Activated CD4-positive, alpha-beta T cell treated with anti-CD3 and anti-CD28 coated beads, Interleukin-2, amount 10 ng/mL, durations not matched to agents 24 days and 14 days (primary cell): Measurements from ENCODE around the gene KCTD1. TPM values are rescaled to one million over a fixed set of nuclear protein-coding genes. Genes with fewer than 3 reads are reported as not detected.

Experiments used
- DNase-seq: peaks from one replicate; pipeline ENCODE4 v3.0.0; 2022
- H3K27ac Mint-ChIP-seq: one replicate; pipeline ENCODE4 v1.8.0; 2022; ENCODE audit warnings: mild to moderate bottlenecking, mixed read lengths
- H3K27me3 Mint-ChIP-seq: one replicate; pipeline ENCODE4 v1.8.0; 2022; ENCODE audit warnings: mixed read lengths
- H3K36me3 Mint-ChIP-seq: one replicate; pipeline ENCODE4 v1.8.0; 2022; ENCODE audit warnings: low read depth, mild to moderate bottlenecking, mixed read lengths
- H3K4me1 Mint-ChIP-seq: one replicate; pipeline ENCODE4 v1.8.0; 2021; ENCODE audit warnings: mixed read lengths
- H3K4me3 Mint-ChIP-seq: one replicate; pipeline ENCODE4 v1.8.0; 2022; ENCODE audit warnings: mild to moderate bottlenecking, moderate library complexity, mixed read lengths
- H3K9me3 Mint-ChIP-seq: one replicate; pipeline ENCODE4 v1.8.0; 2021; ENCODE audit warnings: mixed read lengths
- intact Hi-C: fragments of 100-400 bp; cut with micrococcal nuclease; formaldehyde crosslinking; loops from one replicate; pipeline ENCODE4 v1.15.1; 2023
- total RNA-seq: library from RNA; stranded (reverse); gene quantifications from 2 replicates; pipeline ENCODE4 v1.2.3, GENCODE V29; 2022

KCTD1 gene
- total RNA-seq, 1 donor from 2014 or later, result 5.0 TPM

DNA sequence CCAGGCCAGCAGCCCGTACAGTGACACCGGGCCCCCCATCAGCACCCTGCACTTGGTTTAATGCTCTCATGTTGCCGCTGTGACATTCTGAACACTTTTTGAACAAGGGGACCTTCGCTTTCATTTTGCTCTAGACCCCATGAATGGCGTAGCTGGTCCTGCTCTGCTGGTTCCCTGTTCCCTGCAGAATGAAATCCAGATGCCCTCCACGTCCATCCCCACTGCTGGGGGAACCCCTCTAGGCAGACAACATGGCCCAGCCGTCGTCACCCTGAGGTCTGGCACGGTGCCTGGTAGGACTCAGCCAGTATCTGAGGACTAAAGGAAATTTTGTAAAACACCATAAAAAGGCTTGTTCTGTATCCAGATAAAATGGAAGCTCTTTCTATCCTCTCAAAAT, 128.6 kb downstream of the KCTD1 start:
- intact Hi-C loops, result no loop called here
- Mint-ChIP-seq H3K27me3 (no peaks in the 10 kb centered on the region), H3K27ac (no peak overlapping the region), H3K4me3 (no peak overlapping the region), H3K9me3 (no peaks in the 10 kb centered on the region), H3K4me1 (no peaks in the 10 kb centered on the region), H3K36me3 (no peaks in the 10 kb centered on the region)
- DNase-seq, result no peak

DNA sequence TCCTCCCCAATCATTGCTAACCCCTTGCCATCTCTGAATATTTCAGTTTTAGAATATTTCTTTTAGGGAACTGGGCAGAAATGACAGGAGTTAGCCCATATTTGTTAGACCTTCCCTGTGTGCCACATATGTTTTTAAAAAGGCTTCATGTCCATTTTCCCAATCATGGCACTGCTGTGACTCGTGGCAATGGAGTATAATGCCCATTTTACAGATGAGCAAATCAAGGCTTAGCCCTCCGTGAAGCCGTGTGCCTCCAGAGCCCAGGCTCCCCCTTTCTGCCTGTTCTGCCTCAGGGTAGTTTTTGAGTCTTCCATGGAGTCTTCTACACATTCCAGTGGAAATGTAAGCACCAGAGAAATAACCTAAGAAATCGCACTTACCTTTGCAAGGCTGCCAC, 130.1 kb downstream of the KCTD1 start:
- no peaks in the 10 kb centered on the region for H3K36me3 Mint-ChIP-seq
- no peaks in the 10 kb centered on the region for H3K9me3 Mint-ChIP-seq
- H3K4me1 Mint-ChIP-seq, result no peaks in the 10 kb centered on the region
- H3K27ac Mint-ChIP-seq, result no peak overlapping the region
- H3K27me3 Mint-ChIP-seq, result no peaks in the 10 kb centered on the region
- no peak for DNase-seq
- intact Hi-C loops, result no loop called here
- H3K4me3 Mint-ChIP-seq, result no peak overlapping the region

DNA sequence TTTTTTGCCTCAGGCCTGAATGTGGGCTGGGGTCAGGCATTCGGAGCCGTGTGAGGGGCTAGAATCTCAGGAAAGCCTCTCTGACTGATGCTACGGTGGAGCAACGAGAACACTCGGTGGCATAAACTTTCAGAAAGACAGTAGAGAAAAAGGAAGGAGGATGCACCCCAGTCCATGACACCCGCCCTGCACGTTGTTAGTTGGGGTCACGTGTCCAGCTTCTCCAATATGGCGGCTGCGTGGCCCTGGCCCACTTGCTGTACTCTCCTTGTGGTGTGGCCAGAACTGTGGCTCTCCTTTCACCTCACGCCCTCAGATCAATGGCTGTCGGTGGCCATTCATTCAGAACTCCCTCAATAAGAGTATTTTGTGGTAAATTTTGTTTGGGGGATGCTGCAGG, 131.2 kb downstream of the KCTD1 start:
- H3K4me3 Mint-ChIP-seq, result no peak overlapping the region
- no peak for DNase-seq
- intact Hi-C loops, result no loop called here
- no peaks in the 10 kb centered on the region for H3K27me3 Mint-ChIP-seq
- no peaks in the 10 kb centered on the region for H3K36me3 Mint-ChIP-seq
- H3K27ac Mint-ChIP-seq, result no peak overlapping the region
- no peaks in the 10 kb centered on the region for H3K9me3 Mint-ChIP-seq
- H3K4me1 Mint-ChIP-seq, result no peaks in the 10 kb centered on the region

DNA sequence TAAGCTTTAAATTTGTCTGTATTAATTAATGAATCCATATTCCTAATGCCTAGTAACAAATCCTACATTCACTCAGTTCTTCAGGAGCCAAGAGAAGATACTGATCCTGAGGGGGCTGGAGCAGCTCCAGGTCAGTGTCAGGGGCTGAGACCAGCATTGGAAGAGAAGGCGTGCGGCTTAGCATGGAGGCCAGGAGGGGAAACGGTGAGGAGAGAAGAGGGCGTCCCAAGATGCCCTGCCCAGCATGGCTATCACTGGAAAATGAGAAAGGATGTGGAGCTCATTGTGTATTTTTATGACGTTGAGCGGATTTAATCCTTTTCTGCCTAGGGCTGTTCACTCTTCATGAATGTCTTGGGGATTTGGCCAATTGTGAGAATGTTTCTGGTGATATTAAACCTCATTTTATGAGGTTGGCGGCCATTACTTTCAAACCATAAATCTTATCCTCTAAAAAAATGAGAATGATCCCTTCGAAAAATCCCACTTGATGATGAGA, 131.7 kb downstream of the KCTD1 start:
- Mint-ChIP-seq H3K36me3 (no peaks in the 10 kb centered on the region), H3K27me3 (no peaks in the 10 kb centered on the region), H3K4me1 (no peaks in the 10 kb centered on the region), H3K9me3 (no peaks in the 10 kb centered on the region), H3K27ac (no peak overlapping the region), H3K4me3 (no peak overlapping the region)
- DNase-seq, result no peak
- intact Hi-C loops, result no loop called here

DNA sequence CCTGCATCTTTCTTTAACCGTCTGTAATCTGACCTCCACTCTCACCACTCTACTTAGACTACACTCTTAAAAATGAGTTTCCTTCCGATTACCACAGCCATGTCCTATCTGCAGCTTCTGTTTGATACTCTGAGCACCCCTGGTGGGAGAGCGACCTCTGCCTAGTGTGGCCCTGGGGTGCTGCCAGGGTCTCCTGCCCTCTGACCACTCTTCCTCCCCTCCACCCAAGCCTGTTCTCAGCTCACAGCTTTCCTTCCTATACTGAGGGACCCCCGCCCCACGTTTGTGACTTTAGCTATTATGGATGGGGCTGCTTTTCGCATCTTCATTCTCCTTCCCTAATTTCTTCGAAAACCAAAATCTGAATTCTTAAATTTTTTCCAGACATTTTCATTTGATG, 132.7 kb downstream of the KCTD1 start:
- no peak overlapping the region for H3K4me3 Mint-ChIP-seq
- intact Hi-C loops, result no loop called here
- H3K4me1 Mint-ChIP-seq, result no peaks in the 10 kb centered on the region

DNA sequence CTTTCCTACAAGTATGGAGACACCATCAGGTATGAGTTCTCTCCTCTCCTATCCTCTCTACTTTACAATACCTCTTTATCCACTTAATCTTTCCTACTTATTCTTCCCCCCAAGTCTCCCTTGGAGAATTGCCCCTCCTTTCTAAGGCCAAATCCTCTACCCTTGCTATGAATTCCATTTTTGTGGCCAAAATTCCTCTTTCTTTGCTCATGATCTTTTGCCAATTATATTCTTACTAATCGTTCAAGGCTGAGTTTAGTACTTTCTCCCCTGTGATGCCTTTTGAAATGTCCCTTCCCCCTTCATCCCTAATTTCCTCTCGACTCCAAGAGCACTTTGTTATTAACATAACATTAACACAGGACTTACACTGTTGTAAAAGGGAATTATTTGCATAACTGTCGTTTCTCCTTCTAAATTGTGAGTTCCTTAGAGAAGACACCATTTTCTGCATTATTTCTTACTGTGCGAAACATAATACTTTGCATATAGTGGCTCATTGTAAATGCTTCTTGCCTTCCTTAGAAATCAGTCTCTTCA, 133.4 kb downstream of the KCTD1 start:
- no peak overlapping the region for H3K27ac Mint-ChIP-seq
- H3K4me3 Mint-ChIP-seq, result no peak overlapping the region
- no peaks in the 10 kb centered on the region for H3K4me1 Mint-ChIP-seq
- no peaks in the 10 kb centered on the region for H3K9me3 Mint-ChIP-seq
- H3K36me3 Mint-ChIP-seq, result no peaks in the 10 kb centered on the region
- no peaks in the 10 kb centered on the region for H3K27me3 Mint-ChIP-seq
- no peak for DNase-seq
- intact Hi-C loops, result no loop called here

More for the DNA sequence above, 132.7 kb downstream of the KCTD1 start:
- Mint-ChIP-seq H3K36me3 (no peaks in the 10 kb centered on the region), H3K9me3 (no peaks in the 10 kb centered on the region), H3K27ac (no peak overlapping the region), H3K27me3 (no peaks in the 10 kb centered on the region)
- no peak for DNase-seq

DNA sequence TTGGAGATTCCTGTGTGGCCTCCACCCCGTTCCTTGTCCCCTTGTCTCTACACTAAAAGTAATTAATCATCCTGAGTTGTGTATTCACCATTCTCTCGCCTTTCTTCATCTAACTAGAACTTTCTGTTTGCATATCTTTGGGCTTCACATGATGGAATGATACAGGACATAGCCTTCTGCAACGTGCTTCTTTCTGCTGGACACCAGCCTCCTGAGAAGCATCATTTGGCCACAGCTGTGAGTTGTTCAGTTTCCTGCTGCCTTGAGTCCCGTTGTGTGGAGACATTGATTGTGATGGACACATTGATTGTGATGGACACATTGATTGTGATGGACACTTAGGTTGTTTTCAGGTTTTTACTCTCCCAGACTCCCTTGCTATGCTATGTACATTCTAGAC, 139.3 kb downstream of the KCTD1 start:
- Mint-ChIP-seq H3K4me3 (no peak overlapping the region), H3K27ac (no peak overlapping the region), H3K4me1 (no peaks in the 10 kb centered on the region), H3K9me3 (no peaks in the 10 kb centered on the region), H3K36me3 (no peaks in the 10 kb centered on the region), H3K27me3 (no peaks in the 10 kb centered on the region)
- no peak for DNase-seq
- intact Hi-C loops, result loop anchor here (10.0 kb wide), 1 partner anchor 236 kb away; no protein-coding TSS in a partner anchor

DNA sequence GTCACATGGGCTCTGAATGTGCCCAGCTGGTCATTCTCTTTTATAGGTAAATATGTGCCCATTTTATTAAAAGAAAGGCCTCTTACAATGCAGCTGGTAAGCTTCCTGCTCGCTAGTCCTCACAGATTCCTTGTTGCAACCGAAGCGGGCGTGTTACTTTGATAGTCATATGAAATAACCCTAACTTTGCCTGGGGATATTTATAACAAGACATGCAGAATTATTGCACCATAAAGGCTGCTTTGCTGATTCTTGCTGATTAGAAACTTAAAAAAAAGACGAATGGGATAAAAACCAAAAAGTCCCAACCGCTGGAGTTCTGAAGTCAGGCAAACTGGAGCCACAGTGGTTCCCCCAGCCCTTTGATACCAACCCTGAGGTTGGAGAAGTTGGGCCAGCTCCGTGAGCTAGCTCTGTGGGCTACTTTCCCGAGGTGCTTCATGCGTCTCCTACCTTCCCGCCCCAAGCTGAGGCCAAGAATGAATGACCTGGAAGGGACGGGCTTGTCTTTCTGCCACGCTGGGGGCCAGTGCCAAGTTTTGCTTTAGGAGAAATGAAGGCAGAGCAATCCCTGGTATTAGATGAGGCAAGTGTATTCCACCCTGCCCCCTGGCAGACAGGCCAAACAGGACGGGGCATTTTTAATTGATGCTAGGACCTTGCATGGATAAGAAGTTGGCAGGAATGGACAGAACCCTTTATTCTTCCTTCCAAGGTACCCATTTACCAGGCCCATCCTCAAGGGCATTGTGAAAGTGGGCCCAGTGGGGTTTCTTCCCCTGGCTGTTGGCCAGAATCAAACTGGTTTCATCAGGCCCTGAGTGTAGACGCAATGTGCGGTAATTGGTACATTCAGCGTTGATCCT, 140.4 kb downstream of the KCTD1 start:
- Mint-ChIP-seq H3K9me3 (no peaks in the 10 kb centered on the region), H3K27me3 (no peaks in the 10 kb centered on the region), H3K4me3 (no peak overlapping the region), H3K4me1 (no peaks in the 10 kb centered on the region), H3K27ac (no peak overlapping the region), H3K36me3 (no peaks in the 10 kb centered on the region)
- intact Hi-C loops, result loop anchor here (10.0 kb wide), 1 partner anchor 237 kb away; no protein-coding TSS in a partner anchor
- no peak for DNase-seq

DNA sequence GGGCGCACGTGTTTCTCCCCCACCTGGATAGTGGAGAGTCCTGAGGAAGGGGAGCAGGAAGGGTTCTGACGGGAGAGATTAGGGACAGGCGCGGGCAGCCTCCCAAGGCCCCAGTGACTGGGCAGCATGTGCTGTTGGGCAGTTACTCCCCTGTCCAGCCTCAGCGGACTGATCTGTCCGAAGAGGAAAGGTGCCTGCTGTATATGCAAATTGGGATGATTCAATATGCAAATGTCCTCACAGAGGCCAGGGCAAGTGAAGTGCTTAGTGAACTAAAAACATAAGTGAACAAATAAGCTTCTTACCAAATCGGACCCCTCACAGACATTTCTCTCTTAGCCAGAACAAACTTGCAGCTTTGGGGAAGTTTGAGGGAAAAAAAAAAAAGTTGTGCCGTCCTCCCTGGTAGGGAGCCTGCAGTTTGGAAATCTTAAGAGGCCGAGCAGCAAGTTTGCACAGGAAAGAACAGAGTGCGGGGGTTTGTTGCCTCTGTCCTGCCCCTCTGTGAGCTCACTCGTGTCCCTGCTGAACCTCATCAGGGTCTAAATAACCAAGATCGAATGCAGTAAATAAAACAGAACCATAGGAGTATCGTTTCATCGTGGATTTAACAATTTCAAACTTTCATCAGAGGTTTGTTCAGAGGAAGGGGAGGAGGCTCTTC, 141.4 kb downstream of the KCTD1 start:
- no peak overlapping the region for H3K4me3 Mint-ChIP-seq
- no peaks in the 10 kb centered on the region for H3K36me3 Mint-ChIP-seq
- no peak overlapping the region for H3K27ac Mint-ChIP-seq
- intact Hi-C loops, result loop anchor here (10.0 kb wide), 1 partner anchor 238 kb away; no protein-coding TSS in a partner anchor
- no peaks in the 10 kb centered on the region for H3K27me3 Mint-ChIP-seq
- DNase-seq, result no peak
- no peaks in the 10 kb centered on the region for H3K9me3 Mint-ChIP-seq
- H3K4me1 Mint-ChIP-seq, result no peaks in the 10 kb centered on the region

DNA sequence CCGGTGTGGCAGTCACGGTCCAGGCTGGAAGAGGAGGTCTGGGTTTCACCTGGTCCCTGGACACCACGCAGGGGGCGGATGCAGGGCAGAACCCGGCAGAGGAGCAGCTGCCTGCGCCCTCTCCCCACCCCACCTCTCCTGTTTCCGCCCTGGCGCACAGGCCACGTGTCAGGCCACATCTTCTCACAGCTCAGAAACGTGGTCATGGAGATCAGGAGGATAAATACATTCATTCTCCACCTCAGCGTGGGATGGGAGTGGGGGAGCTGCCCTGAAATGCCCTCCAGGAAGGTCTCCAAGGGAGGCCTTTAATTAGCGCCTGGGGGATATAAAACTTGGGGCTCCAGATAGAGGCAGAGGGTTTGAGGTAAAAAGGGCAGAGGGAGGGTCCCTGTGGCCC, 142.0 kb downstream of the KCTD1 start:
- Mint-ChIP-seq H3K4me1 (no peaks in the 10 kb centered on the region), H3K27me3 (no peaks in the 10 kb centered on the region), H3K4me3 (no peak overlapping the region), H3K36me3 (no peaks in the 10 kb centered on the region), H3K9me3 (no peaks in the 10 kb centered on the region), H3K27ac (no peak overlapping the region)
- intact Hi-C loops, result loop anchor here (10.0 kb wide), 1 partner anchor 238 kb away; no protein-coding TSS in a partner anchor
- no peak for DNase-seq

DNA sequence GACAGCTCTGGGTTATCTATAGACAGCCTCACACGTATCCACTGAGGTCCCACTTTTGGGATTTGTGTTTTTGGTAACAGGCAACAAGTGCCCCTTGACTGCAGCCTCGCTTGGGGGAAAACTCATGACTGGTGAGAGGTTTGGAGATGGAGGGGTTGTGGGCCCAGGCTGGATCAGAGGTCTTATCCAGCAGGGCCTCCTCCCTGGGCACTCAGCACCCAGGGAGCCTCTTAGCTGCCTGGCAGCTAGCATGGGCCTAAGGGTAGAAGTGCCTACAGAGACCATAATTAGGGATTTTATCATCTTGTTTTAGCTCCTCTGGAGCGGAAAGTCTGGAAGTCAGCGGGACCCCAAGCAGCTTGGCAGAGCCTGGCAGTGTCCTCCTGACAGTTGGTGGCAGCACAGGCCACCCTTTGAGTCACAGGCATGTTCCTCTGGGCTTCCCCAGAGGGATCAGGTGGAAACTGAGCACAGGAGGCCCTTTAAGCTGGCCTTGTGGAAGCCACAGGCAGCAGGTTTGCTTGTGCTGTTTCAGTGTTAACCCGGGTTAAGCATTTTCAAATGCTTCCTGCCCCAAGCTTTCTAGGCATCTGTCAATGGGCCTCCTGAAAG, 143.1 kb downstream of the KCTD1 start:
- no peak for DNase-seq
- H3K9me3 Mint-ChIP-seq, result no peaks in the 10 kb centered on the region
- no peak overlapping the region for H3K27ac Mint-ChIP-seq
- intact Hi-C loops, result loop anchor here (10.0 kb wide), 1 partner anchor 240 kb away; no protein-coding TSS in a partner anchor
- H3K36me3 Mint-ChIP-seq, result no peaks in the 10 kb centered on the region
- no peaks in the 10 kb centered on the region for H3K27me3 Mint-ChIP-seq
- no peak overlapping the region for H3K4me3 Mint-ChIP-seq
- no peaks in the 10 kb centered on the region for H3K4me1 Mint-ChIP-seq
